Parathyroid adenoma (tissue), 2 donors: ENCODE measurements around the gene DDX49.

Source experiments
- H2AFZ ChIP-seq: fragments of 300-600 bp; sonication (generic); one replicate; pipeline ENCODE4 v1.7.0; 2017; ENCODE audit warnings: antibody characterized with exemption, mild to moderate bottlenecking
- H3K27ac ChIP-seq: fragments of 300-600 bp; sonication (generic); one replicate; pipeline ENCODE4 v1.7.0; 2017
- H3K27me3 ChIP-seq: fragments of 300-600 bp; sonication (generic); one replicate; pipeline ENCODE4 v1.7.0; 2017; ENCODE audit warnings: low read length; ENCODE audit not compliant: control insufficient read depth, insufficient read depth
- H3K36me3 ChIP-seq: fragments of 300-600 bp; sonication (generic); one replicate; pipeline ENCODE4 v1.7.0; 2017; ENCODE audit warnings: low read length; ENCODE audit not compliant: control insufficient read depth, insufficient read depth
- H3K4me1 ChIP-seq: fragments of 300-600 bp; sonication (generic); one replicate; pipeline ENCODE4 v1.7.0; 2017; ENCODE audit warnings: control low read depth
- H3K4me2 ChIP-seq: fragments of 300-600 bp; sonication (generic); one replicate; pipeline ENCODE4 v1.7.0; 2017; ENCODE audit warnings: low read length
- H3K4me3 ChIP-seq: fragments of 300-600 bp; sonication (generic); one replicate; pipeline ENCODE4 v1.7.0; 2017; ENCODE audit warnings: low read depth, low read length
- H3K79me2 ChIP-seq: fragments of 300-600 bp; sonication (generic); one replicate; pipeline ENCODE4 v1.7.0; 2017; ENCODE audit warnings: control low read depth
- H3K9ac ChIP-seq: fragments of 300-600 bp; sonication (generic); one replicate; pipeline ENCODE4 v1.7.0; 2017; ENCODE audit warnings: mild to moderate bottlenecking
- H3K9me3 ChIP-seq: fragments of 300-600 bp; sonication (generic); one replicate; pipeline ENCODE4 v1.7.0; 2017; ENCODE audit warnings: low read length; ENCODE audit not compliant: control insufficient read depth
- CTCF ChIP-seq: fragments of 300-600 bp; sonication (generic); IDR thresholded peaks from one replicate; pipeline ENCODE4 v1.7.0; 2017; ENCODE audit warnings: antibody characterized with exemption, mild to moderate bottlenecking
- donor health status: primary hyperparathyroidism.

Gene DDX49

GRCh38 chr19:18895824-18896341, 23.6 kb upstream of the DDX49 start, which contains the start of gene CERS1:
TSS of gene CERS1 (minus strand) at chr19:18896158. CDS start at chr19:18896072, 86 bp downstream.
- H3K79me2 ChIP-seq = no peaks in the 10 kb centered on the region
- H3K27ac ChIP-seq = no peak within 1 kb of the TSS
- peaks cover 2% of the 10 kb centered on the region for H3K4me1 ChIP-seq
- peak within 1 kb of the TSS; percentile 46 for H3K4me3 ChIP-seq
- H3K27me3 ChIP-seq = no peaks in the 10 kb centered on the region
- no peak within 1 kb of the TSS for H3K9ac ChIP-seq
- H3K4me2 ChIP-seq = peak within 1 kb of the TSS; percentile 72
- no peak for TF ChIP-seq CTCF
- H3K36me3 ChIP-seq = no peaks in the 10 kb centered on the region
- H3K9me3 ChIP-seq = no peaks in the 10 kb centered on the region
- H2AFZ ChIP-seq = peak within 1 kb of the TSS; percentile 77

- no peak overlapping the region for H2AFZ ChIP-seq
- no peaks in the 10 kb centered on the region for H3K27me3 ChIP-seq
- no peaks in the 10 kb centered on the region for H3K79me2 ChIP-seq
- H3K4me3 ChIP-seq = peak overlapping the region; percentile 11
- H3K9me3 ChIP-seq = no peaks in the 10 kb centered on the region
- H3K9ac ChIP-seq = no peak overlapping the region
- no peaks in the 10 kb centered on the region for H3K36me3 ChIP-seq
- peaks cover 2% of the 10 kb centered on the region for H3K4me1 ChIP-seq
- TF ChIP-seq CTCF = no peak
- no peak overlapping the region for H3K27ac ChIP-seq
- no peak overlapping the region for H3K4me2 ChIP-seq
Measured at GRCh38 chr19:18896421-18896841, 23.1 kb upstream of the DDX49 start.

- H3K4me2 ChIP-seq = no peak overlapping the region
- H3K9me3 ChIP-seq = no peaks in the 10 kb centered on the region
- no peak for TF ChIP-seq CTCF
- H3K27me3 ChIP-seq = no peaks in the 10 kb centered on the region
- no peak overlapping the region for H3K27ac ChIP-seq
- no peak overlapping the region for H3K4me3 ChIP-seq
- no peaks in the 10 kb centered on the region for H3K79me2 ChIP-seq
- no peak overlapping the region for H2AFZ ChIP-seq
- H3K9ac ChIP-seq = no peak overlapping the region
- peaks cover 2% of the 10 kb centered on the region for H3K4me1 ChIP-seq
- no peaks in the 10 kb centered on the region for H3K36me3 ChIP-seq
Measured at GRCh38 chr19:18897094-18898029, 22.2 kb upstream of the DDX49 start.

- H3K4me3 ChIP-seq = no peak overlapping the region
- peaks cover 2% of the 10 kb centered on the region for H3K4me1 ChIP-seq
- no peaks in the 10 kb centered on the region for H3K9me3 ChIP-seq
- H3K79me2 ChIP-seq = no peaks in the 10 kb centered on the region
- H2AFZ ChIP-seq = no peak overlapping the region
- no peak overlapping the region for H3K27ac ChIP-seq
- H3K27me3 ChIP-seq = no peaks in the 10 kb centered on the region
- no peaks in the 10 kb centered on the region for H3K36me3 ChIP-seq
- no peak overlapping the region for H3K9ac ChIP-seq
- H3K4me2 ChIP-seq = no peak overlapping the region
- TF ChIP-seq CTCF = no peak
Measured at GRCh38 chr19:18898081-18898606, 21.4 kb upstream of the DDX49 start.
